Right lobe of liver (tissue), 4 donors: ENCODE data around the gene GPC6.

Experiments
- CTCF ChIP-seq, 4 donors: fragments of 200-600 bp in 3 of 4; fragments of 450-650 bp in 1 of 4; IDR thresholded peaks; one replicate each; pipeline versions ENCODE4 v1.5.1 to v1.8.0; 2016 to 2022; ENCODE audit warnings: antibody characterized with exemption in 4 of 4, mild to moderate bottlenecking in 2 of 4
- POLR2A ChIP-seq: fragments of 450-650 bp; IDR thresholded peaks from one replicate; pipeline ENCODE4 v1.6.1; 2017; ENCODE audit warnings: antibody characterized with exemption, mild to moderate bottlenecking
- donor health status: DM: no; HTN: no; CAD: no.
- donor health status: DM: no; HTN: no; CAD: no.
- donor health status: DM: no; HTN: yes; CAD: no.

- no peak for TF ChIP-seq POLR2A
- no peak for TF ChIP-seq CTCF (IDR thresholded peaks at IDR 0.05)
Measured at GRCh38 chr13:94028234-94028633, 801.6 kb downstream of the GPC6 start.
